Measurements from ENCODE around the gene BIN1.

Gene BIN1

DNA sequence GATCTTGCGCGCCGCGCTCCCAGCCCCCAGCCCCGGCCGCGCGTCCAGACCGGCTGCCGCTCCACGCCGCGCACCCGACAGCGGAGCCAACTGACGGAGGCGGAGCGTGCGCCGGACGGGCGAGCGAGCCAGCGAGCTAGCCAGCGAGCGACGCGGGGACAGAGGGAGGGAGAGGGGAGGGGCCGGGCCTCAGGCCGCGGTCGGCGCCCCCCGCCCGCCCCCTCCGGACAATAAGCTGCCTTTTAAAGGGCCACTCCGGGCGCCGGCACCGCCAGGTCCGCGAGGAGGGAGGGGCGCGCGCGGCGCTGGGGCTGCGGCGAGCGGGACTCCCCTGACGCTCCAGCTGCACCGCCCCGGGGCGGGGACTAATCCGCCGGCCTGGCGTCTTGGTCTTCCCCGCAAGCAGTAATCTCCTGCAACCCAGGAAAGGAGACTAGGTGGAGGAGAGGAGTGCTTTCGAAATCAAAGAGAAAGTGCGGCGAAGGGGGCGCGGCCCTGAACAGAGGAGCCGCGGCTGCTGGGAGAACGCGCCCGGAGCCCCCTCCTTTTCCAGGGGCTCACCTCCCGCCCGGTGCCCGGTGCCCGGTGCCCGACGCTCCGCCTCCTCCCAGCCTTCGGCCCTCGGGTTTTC lies at the start of gene BIN1:
Gene BIN1 (minus strand): TSS at position 164 of the 631 bp plus-strand sequence. CDS start 211 bp downstream, outside the sequence.
- peak; percentile 80 to 81 for DNase-seq

GRCh38 chr2:127155947-127156346 lies 49.0 kb upstream of the BIN1 start:
- DNase-seq = no peak

DNA sequence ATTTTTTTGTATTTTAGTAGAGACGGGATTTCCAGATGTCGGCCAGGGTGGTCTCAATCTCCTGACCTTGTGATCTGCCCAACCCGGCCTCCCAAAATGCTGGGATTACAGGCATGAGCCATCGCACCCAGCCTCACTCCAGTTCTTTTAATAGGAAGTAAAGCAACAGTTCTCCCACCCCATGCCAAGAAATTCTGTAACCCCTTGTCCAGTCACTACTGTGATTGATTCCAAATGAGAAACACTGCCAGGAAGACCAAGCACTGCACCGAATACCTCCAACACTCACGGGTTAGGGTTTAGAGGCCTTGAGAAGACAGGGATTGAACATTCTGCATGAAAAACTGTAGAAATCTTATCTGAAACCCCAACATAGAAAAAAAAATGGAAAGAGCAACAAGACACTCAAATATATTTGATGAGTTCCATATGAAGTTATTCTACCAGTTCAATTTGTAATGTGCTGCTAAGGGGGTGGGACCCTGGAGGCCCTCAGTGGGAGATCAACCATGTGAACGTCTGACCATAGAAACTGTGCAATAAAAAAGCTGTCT lies 48.2 kb upstream of the BIN1 start:
- no peak for DNase-seq

- DNase-seq = no peak
These were observed 47.4 kb upstream of the BIN1 start for GRCh38 chr2:127154396-127154795.

GRCh38 chr2:127153691-127154158 lies 46.8 kb upstream of the BIN1 start:
- no peak for DNase-seq

- DNase-seq = no peak
These were observed 44.0 kb upstream of the BIN1 start for GRCh38 chr2:127150996-127151395.

DNA sequence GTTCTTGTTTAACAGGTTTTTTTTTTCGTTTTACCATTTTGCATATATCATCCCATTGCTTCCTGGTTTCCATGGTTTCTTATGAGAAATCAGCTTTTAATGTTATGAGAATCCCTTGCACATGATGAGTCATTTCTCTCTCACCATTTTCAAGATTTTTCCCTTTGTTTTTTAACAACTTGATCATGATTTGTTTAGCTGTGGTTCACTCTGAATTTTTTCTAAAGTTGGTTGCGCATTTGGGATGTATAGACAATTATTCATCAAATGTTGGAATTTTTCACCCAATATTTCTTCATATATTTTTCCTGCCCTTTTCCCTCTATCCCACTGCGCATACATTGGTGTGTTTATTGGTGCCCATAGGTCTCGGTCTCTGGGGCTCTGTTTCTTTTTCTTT lies 42.4 kb upstream of the BIN1 start:
- no peak for DNase-seq

DNA sequence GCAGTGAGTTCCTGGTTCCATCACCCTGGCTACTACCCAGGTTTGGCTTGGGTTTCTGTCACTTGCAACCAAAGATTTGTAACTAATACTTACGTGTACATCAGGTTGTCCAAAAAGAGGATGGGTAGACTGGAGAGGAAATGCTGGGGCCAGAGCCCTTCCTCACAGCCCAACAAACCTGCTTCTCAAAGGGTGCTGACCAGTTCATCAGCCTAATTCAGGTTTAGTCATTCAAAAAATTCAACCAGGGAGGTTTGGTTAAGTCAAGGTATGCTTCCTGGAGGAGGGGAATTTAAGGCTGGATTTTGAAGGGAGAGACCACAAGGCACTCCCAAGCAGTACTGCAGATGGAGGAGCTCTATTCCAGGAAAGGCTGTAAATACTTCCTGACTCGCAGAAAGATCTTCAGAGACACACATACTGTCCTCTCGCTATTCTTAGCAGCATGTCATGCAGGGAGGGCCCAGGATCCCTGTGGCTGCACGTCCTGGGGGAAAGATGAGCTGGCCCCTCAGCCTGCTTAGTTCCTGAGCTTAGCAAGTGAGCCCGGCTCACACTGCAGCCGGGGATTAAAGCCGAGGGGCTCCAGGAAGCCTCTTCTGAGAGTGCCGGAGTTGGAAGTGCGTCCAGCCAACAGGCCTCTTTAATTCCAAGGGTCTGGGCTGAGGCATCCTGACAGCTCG lies 40.0 kb upstream of the BIN1 start:
- no peak for DNase-seq

DNA sequence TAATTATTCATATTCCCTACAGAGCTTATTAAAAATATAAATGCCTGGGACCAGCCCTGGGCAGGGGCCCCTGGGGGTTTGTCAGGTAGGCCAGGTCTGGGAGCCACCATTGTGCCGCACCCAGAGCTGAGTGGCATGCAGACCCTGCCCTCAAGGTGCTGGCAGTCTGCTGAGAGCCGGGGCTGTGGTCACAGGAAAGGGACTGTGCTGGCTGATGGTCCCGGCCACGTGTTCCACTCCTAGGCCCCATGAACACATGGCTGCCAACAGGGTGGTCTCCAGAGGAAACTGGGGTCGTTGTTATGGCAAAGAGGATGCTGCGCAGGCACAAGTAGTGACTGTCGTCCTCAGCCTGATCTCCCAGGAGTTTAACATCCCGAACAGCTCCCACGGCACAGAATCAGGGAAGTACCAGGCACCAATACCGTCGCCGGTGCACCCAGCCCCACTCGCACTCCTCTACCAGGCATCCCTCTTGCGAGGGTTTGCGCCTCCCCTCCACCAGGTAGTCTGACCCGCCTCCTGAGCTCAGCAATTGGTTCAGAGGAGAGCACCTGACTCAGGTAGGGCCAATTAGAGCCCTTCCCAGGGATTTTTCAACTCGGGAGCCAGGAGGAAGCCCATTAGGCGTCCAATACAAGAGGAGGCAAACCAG lies 39.2 kb upstream of the BIN1 start:
- DNase-seq = no peak

DNA sequence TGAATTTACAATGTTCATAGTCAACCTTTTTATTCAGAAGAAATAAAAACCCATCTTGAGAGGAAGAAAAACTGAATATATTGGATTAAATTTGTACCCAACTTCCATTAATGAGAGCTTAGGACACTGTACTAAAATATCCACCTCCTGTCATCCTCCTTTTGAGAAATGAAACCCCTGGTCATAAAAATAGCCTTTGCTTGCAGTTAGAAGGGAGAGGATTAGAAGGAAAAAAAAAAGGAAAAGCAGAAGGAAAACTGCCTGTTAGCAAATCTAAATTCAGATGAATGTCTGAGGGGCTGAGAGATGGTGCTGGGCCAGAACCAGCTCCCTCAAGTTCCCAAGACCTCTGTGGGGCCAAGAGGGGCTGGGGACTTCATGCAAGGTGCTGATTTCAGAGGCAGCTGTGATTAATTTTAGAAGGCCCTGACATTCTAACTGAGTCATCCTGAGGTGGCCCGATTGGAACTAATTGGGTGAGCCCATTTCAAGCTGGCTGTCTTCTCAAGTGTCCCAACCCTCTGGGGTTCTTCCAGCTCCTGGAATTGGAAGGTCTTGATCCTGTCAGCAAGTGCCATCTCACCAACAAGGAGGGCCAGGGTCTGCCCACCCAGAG lies 38.4 kb upstream of the BIN1 start:
- DNase-seq = no peak

- DNase-seq = no peak
These were observed 37.2 kb upstream of the BIN1 start for GRCh38 chr2:127143841-127144782.

GRCh38 chr2:127142663-127143630 lies 36.0 kb upstream of the BIN1 start:
- no peak for DNase-seq

DNA sequence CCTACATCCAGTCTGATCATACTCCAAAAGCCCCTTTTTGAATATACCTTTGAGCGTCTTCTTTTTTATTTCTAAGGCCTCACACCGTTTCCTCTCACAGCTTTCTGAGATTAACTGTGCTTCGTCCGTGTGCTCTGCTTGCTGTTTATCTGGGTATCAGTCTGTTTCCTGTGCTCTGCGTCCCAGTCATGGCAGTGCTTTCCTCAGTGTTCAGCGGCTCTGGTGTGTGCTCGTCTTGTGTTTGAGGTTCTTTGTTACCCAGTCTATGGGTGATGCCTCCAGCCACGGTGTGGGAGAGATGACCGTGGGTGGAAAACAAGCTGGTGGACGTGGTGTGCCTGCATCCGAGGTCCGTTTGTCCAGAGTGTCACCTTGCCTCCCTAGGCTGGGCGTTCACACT lies 33.6 kb upstream of the BIN1 start:
- DNase-seq = no peak

DNA sequence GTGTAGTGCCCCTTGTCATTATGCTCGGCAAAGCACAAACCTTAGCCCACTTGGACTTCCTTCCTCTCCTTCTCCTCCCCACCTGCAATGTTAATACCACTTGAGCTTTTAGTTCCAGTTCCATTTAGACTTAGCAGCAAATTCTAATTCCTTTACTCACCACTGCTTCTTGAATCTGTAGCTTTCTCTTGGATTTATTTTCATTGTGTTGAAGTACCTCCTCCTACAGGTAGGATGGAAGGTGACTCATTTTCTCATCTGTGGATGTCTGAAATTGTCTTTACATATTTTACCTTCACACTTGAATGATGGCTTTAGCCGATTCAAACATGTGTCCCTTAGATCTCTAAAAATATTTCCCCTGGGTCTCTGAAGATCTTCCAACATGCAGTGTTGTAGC lies 32.8 kb upstream of the BIN1 start:
- no peak for DNase-seq

DNA sequence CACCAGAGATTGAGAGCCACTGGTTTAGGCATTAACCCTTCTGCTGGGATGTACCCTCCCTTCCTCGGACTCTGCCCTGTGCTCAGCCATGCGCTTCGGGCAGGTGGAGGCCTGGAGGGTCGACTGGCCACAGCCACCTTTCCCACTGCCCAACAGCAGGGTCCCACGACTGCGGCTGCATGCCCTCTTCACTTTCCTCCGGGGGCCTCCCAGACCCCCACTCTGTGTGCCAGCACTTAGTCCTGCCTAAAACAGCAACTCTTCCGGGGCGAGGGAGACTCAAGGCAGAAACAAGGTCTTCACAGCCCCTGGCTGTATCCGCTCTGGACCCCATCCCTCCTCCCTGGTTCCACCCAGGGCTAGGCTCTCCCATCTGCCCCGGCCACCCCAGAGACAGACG lies 31.3 kb upstream of the BIN1 start:
- no peak for DNase-seq

DNA sequence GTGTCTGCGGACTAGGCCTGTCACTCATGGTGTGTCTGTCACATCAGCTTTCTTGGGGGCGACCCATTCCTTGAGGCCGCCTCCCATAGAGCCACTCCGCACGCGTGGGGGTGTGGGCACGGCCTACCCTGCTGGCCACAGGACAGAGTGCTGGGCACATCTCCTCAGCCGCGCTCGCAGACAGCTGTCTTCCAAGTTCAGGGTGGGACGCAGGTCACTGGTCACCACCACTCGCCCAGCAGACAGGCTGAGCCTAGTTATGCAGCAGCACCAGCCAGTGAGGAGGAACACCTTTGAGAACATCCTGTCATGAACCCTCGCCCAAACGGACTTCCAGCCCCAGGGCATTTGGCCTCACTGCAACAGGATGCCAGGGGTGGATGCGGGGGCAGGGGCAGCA lies 30.8 kb upstream of the BIN1 start:
- DNase-seq = no peak

DNA sequence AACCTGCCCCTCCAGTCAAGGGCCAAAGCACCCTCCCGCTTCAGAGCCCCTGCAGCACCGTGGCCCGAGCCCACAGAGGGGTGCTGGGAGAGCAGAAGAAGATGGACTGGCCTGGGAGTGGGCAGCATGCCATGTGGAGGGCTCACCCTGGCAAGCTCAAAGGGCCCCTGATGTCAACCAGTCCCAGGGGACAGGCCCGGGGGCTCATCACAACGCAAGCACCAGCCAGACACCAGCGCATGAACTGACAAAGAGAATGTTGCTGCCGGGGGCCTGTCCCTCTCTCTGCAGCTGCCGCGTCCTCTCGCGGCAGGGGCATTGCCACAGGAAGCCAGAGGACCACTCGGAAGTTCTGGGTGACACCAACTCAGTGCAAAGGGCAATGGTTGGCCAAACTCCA lies 30.3 kb upstream of the BIN1 start:
- no peak for DNase-seq

DNA sequence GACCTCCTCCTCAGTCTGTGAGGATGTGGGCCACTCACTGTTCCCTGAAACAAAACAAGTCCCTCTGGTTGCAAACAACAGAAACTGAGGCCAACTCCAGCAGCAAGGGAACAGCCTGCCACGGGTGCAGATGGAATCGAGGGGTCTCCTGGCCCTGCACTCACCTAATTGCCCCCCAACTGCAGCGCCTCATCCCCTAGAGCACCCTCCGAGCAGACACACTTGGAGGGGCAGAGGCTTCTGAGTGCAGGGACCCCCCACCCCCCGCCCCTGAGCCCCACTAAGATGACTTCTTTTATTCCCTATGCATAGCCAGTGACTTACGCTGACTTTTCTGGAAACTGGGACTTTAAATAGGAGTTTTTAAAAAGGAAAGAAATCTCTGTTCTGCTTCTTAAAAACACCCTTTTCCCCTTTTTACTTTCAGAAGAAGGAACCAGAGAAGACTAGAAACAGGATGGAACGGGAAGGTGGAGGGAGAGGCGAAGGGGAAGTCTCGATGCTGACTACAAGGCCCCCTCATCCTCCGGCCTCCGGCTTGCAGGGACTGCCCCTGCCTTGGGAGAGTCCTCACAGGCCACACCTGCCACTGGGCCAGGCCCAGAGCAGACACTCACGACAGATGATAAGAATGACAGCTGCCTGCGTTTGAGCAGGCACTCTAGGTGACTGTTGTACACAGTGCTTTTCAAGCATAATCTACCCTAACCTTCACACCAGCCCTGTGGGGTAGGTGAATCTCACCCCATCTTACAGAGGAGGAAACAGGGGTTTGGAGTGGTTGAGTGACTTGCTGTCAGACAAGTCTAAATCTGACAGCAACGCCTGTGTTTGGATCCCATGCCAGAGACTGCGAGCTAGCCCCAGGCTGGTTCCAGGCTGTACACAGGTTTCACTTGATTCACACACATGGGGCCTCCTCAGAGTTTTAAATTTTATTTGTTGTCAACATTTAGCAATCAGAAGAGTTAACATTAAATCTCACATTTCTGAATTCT lies 28.2 kb upstream of the BIN1 start:
- no peak for DNase-seq

DNA sequence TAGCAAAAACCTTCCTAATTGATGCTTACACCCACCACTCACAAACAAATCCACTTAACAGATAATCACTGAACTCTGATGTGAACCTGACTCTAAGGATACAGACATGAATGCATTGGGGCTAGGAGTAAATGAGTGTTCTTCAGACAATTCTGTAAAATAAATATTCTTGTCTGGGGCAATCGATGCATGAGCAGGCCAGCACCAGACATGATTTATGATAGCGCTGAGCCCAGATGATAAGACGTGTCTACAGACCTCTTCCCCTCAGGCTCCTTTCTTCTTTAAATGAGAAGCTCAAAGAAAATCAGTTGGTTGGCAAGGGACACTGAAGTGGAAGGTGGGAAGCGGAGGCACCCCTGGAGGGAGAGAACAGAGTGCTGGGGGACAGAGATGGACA lies 27.3 kb upstream of the BIN1 start:
- DNase-seq = no peak

GRCh38 chr2:127133793-127134192 lies 26.8 kb upstream of the BIN1 start:
- DNase-seq = no peak
